ACC112 (cell line): ENCODE measurements around the gene MAP1LC3A.

ENCODE experiments used
- H2AFZ ChIP-seq: fragments of 200-600 bp; sonication (generic); one replicate; pipeline ENCODE4 v1.6.0; 2017; ENCODE audit warnings: antibody characterized with exemption, low read length; ENCODE audit not compliant: unreplicated experiment
- H3K27ac ChIP-seq: fragments of 200-600 bp; sonication (generic); 2 replicates; pipeline ENCODE4 v1.5.1; 2014; ENCODE audit warnings: low read depth, mild to moderate bottlenecking, antibody characterized with exemption, low read length, moderate library complexity
- H3K27me3 ChIP-seq: fragments of 200-600 bp; sonication (generic); 2 replicates; pipeline ENCODE4 v1.6.1; 2014; ENCODE audit warnings: mild to moderate bottlenecking, antibody characterized with exemption, low read length, moderate library complexity, mixed read lengths; ENCODE audit not compliant: insufficient read depth
- H3K36me3 ChIP-seq: fragments of 200-600 bp; sonication (generic); 2 replicates; pipeline ENCODE4 v1.6.1; 2016; ENCODE audit warnings: mild to moderate bottlenecking, antibody characterized with exemption, low read length, moderate library complexity, mixed read lengths; ENCODE audit not compliant: insufficient read depth
- H3K4me1 ChIP-seq: fragments of 200-600 bp; sonication (generic); one replicate; pipeline ENCODE4 v1.6.1; 2016; ENCODE audit warnings: low read length, mixed read lengths; ENCODE audit not compliant: insufficient read depth, unreplicated experiment, control insufficient read depth
- H3K4me3 ChIP-seq: fragments of 200-600 bp; sonication (generic); 2 replicates; pipeline ENCODE4 v1.5.1; 2014; ENCODE audit warnings: mild to moderate bottlenecking, low read depth, low read length
- H3K79me2 ChIP-seq: fragments of 200-600 bp; sonication (generic); one replicate; pipeline ENCODE4 v1.6.0; 2016; ENCODE audit warnings: low read length; ENCODE audit not compliant: control insufficient read depth, unreplicated experiment, insufficient read depth

The MAP1LC3A gene

GRCh38 chr20:34566978-34567891 is 8.7 kb downstream of the MAP1LC3A start:
- Histone ChIP-seq H3K4me1 (peaks cover 5% of the 10 kb centered on the region), H3K27ac (no peak overlapping the region)

GRCh38 chr20:34567892-34568865 is 9.7 kb downstream of the MAP1LC3A start:
- no peak overlapping the region for H3K27ac ChIP-seq
- no peaks in the 10 kb centered on the region for H3K27me3 ChIP-seq
- no peak overlapping the region for H3K4me3 ChIP-seq
- H2AFZ ChIP-seq: no peak overlapping the region
- no peaks in the 10 kb centered on the region for H3K79me2 ChIP-seq
- no peaks in the 10 kb centered on the region for H3K36me3 ChIP-seq
- peaks cover 5% of the 10 kb centered on the region for H3K4me1 ChIP-seq

More at GRCh38 chr20:34566978-34567891, 8.7 kb downstream of the MAP1LC3A start:
- Histone ChIP-seq H2AFZ (no peak overlapping the region), H3K27me3 (no peaks in the 10 kb centered on the region), H3K36me3 (no peaks in the 10 kb centered on the region), H3K4me3 (no peak overlapping the region), H3K79me2 (no peaks in the 10 kb centered on the region)

GRCh38 chr20:34569598-34569997 is 11.1 kb downstream of the MAP1LC3A start:
- H2AFZ ChIP-seq: no peak overlapping the region
- no peak overlapping the region for H3K4me3 ChIP-seq
- H3K4me1 ChIP-seq: peaks cover 5% of the 10 kb centered on the region
- H3K27ac ChIP-seq: no peak overlapping the region
- no peaks in the 10 kb centered on the region for H3K27me3 ChIP-seq
- no peaks in the 10 kb centered on the region for H3K79me2 ChIP-seq
- H3K36me3 ChIP-seq: no peaks in the 10 kb centered on the region

GRCh38 chr20:34570859-34571306 is 12.4 kb downstream of the MAP1LC3A start:
- H3K79me2 ChIP-seq: no peaks in the 10 kb centered on the region
- no peak overlapping the region for H2AFZ ChIP-seq
- peaks cover 5% of the 10 kb centered on the region for H3K4me1 ChIP-seq
- H3K36me3 ChIP-seq: no peaks in the 10 kb centered on the region
- H3K27ac ChIP-seq: no peak overlapping the region; the same call in 1 of the 2 replicates
- H3K27me3 ChIP-seq: no peaks in the 10 kb centered on the region
- no peak overlapping the region for H3K4me3 ChIP-seq

GRCh38 chr20:34571753-34572152 is 13.2 kb downstream of the MAP1LC3A start:
- H3K36me3 ChIP-seq: no peaks in the 10 kb centered on the region
- H3K79me2 ChIP-seq: no peaks in the 10 kb centered on the region
- H3K4me3 ChIP-seq: no peak overlapping the region
- no peak overlapping the region; the same call in 1 of the 2 replicates for H3K27ac ChIP-seq
- H3K4me1 ChIP-seq: peaks cover 5% of the 10 kb centered on the region
- no peak overlapping the region for H2AFZ ChIP-seq
- H3K27me3 ChIP-seq: no peaks in the 10 kb centered on the region

- H2AFZ ChIP-seq: no peak overlapping the region
- H3K36me3 ChIP-seq: no peaks in the 10 kb centered on the region
- no peaks in the 10 kb centered on the region for H3K27me3 ChIP-seq
- H3K4me1 ChIP-seq: peaks cover 10% of the 10 kb centered on the region
- no peak overlapping the region for H3K27ac ChIP-seq
- no peak overlapping the region for H3K4me3 ChIP-seq
- no peaks in the 10 kb centered on the region for H3K79me2 ChIP-seq
Measured at GRCh38 chr20:34573541-34574300, 15.2 kb downstream of the MAP1LC3A start.

- H3K36me3 ChIP-seq: no peaks in the 10 kb centered on the region
Measured at GRCh38 chr20:34574426-34574825, 15.9 kb downstream of the MAP1LC3A start.

DNA sequence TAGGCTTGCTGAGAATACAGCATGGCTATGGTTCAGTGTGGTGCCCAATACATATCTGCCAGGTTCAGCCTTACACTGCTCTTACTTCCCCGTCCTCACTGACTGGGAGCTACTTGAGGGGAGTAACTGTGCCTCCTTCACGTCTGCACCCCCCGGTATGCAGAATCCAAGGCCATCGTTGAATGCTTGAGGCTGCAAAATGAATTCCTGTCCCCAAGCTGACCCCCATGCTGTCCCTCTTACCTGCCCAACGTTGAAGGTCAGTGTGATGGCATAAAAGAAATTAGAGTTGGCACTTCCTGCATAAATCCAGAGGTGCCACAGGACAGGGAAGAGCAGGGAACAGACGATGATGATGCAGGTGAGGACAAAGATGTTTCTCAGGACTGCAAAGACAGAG is 16.3 kb downstream of the MAP1LC3A start:
- H3K79me2 ChIP-seq: no peaks in the 10 kb centered on the region
- H3K27me3 ChIP-seq: no peaks in the 10 kb centered on the region
- H2AFZ ChIP-seq: no peak overlapping the region
- H3K36me3 ChIP-seq: no peaks in the 10 kb centered on the region
- H3K4me3 ChIP-seq: no peak overlapping the region
- H3K27ac ChIP-seq: no peak overlapping the region
- H3K4me1 ChIP-seq: peaks cover 15% of the 10 kb centered on the region

More at GRCh38 chr20:34574426-34574825, 15.9 kb downstream of the MAP1LC3A start:
- Histone ChIP-seq H3K27ac (no peak overlapping the region), H3K4me3 (no peak overlapping the region), H3K4me1 (peaks cover 13% of the 10 kb centered on the region), H3K79me2 (no peaks in the 10 kb centered on the region), H2AFZ (no peak overlapping the region), H3K27me3 (no peaks in the 10 kb centered on the region)

GRCh38 chr20:34575271-34575670 is 16.8 kb downstream of the MAP1LC3A start:
- Histone ChIP-seq H3K27me3 (no peaks in the 10 kb centered on the region), H3K36me3 (no peaks in the 10 kb centered on the region), H2AFZ (no peak overlapping the region), H3K4me1 (peaks cover 18% of the 10 kb centered on the region), H3K27ac (no peak overlapping the region), H3K4me3 (no peak overlapping the region), H3K79me2 (no peaks in the 10 kb centered on the region)

DNA sequence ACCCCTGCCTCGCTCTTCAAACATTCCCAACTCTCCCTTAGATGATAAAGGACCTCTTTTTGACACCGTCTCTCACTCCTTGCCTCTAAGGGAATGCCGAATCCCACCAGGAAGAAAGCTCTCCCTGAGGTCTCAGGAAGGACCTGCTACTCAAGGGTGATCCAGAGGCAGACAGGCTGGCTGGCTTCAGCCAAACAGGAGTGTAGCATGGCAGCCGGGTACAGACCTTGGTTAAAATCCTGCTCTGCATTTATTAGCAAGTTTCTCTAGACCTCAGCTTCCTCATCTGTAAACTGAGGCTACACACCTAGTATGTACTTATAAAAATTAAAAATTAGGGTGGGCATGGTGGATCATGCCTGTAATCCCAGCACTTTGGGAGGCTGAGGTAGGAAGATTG is 17.2 kb downstream of the MAP1LC3A start:
- no peaks in the 10 kb centered on the region for H3K36me3 ChIP-seq
- no peak overlapping the region for H2AFZ ChIP-seq
- no peak overlapping the region for H3K27ac ChIP-seq
- peaks cover 18% of the 10 kb centered on the region for H3K4me1 ChIP-seq
- no peaks in the 10 kb centered on the region for H3K79me2 ChIP-seq
- H3K4me3 ChIP-seq: no peak overlapping the region
- H3K27me3 ChIP-seq: no peaks in the 10 kb centered on the region
